HG02884 (cell line): ENCODE results near the gene DUSP2.

Experiments
- ATAC-seq: cut with Tn5 transposase; IDR thresholded peaks from one replicate; pipeline ENCODE4 v1.9.1; 2021; ENCODE audit warnings: mild to moderate bottlenecking, moderate library complexity; ENCODE audit not compliant: unreplicated experiment

DUSP2 gene

DNA sequence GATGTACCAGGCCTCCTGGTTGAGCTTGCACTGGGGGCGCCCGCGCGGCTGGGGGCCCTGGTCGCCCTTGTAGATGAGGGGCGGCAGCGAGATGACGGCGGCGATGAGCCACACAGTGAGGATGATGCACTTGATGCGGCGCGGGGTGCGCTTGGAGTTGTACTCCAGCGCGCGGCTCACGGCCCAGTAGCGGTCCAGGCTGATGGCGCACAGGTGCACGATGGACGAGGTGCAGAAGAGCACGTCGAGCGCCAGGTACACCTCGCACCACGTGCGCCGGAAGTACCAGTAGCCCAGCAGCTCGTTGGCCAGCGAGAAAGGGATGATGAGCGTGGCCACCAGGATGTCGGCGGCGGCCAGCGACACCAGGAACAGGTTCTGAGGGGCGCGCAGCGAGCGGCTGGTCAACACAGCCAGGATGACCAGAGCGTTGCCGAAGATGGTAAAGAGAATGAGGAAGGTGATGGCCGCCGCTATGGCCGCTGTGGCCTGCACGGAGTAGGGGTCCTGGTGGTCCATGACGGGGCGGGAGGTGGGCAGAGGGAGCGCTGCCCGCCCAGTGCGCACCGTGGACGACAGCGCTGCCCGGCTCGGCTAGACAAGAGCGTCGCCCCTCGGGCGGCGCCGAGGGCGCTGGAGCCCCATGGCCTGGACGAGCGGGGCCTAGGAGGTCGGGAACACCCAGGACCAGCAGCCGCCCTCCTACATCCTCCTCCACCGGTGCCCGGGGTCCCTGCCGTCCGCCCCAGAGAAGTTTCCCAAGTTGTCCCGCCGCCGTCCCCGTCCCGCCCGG is 29.4 kb downstream of the DUSP2 start:
- no peak for ATAC-seq

DNA sequence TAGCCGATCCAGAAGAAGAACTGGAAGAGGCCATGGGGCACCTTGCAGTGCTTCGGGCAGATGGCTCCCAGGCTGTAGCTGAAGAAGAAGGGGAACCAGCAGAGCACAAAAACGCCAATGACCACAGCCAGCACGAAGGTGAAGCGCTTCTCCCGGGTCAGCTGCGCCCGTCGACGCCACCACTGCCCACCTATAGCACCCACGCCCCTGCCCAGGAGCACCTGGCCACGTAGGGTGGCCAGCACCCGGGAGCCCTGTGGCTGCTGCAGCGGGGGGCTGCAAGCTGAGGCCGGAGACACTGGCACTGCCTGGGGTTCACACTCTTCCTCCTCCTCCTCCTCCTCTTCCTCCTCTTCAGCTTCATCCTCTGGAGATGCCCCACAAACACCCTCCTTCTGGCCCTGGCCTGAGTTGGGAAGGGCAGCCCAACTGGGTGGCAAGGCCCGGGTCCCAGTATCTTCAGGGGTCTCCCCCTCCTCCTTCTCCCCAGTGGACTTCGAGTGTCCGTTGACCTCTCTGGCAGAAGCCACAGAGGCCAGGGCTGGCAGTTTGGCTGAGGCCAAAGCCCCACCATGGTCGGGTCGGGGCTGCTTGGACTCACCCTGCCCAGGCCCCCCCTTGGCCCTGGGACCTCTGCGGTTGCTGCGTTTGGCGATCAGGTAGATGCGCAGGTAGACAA is 30.2 kb downstream of the DUSP2 start:
- ATAC-seq = no peak

DNA sequence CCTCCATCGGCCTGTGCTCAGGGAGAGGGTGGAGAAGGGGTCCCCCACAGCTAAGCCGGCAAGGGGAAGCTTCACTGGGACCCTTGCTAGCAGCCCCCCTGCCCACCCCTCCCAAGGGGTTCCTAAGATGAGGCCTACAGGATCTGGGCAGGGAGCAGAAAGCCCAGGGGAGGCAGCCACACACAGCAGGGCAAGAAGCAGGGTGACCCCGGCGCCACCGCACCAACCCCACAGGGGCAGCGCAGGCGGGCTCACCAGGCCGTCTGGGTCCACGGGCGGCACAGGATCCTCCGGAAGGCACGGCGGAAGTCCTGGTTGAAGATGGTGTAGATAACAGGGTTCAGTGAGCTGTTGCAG is 30.7 kb downstream of the DUSP2 start:
- ATAC-seq = no peak

DNA sequence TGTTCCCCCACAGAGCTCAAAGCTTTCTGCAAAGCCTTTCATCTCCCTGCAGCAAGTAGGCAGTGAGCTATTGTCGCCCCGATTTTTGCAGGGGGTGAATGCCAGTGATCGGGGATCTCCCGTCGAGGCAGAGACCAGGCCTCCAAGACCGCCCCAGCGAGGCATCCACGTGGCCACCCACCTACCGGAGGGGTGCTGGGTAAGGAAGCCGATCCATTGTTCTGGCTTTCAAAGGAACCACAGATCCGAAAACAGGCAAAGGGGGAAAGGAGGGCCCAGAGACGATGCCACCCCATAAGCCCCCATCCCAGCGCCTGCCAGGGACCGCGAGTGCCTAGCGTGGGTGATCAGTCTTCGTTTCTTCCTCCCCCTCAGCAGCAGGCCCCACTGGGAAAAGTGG is 31.3 kb downstream of the DUSP2 start:
- ATAC-seq = no peak

DNA sequence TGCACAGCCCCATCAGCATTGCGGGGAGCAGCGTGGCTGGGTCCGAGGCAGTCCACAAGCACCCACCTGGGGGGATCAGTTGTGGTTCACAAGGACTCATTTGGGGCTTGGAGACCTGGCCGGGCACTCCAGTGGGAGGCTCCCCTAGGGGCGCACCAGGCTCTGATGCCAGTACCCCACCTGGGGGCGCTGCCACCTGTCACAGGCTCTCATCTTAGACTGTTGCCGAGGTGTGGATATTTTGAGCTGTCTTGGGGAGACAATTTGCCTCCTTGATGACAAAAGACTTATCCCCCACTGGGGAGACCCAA is 31.9 kb downstream of the DUSP2 start:
- no peak for ATAC-seq

DNA sequence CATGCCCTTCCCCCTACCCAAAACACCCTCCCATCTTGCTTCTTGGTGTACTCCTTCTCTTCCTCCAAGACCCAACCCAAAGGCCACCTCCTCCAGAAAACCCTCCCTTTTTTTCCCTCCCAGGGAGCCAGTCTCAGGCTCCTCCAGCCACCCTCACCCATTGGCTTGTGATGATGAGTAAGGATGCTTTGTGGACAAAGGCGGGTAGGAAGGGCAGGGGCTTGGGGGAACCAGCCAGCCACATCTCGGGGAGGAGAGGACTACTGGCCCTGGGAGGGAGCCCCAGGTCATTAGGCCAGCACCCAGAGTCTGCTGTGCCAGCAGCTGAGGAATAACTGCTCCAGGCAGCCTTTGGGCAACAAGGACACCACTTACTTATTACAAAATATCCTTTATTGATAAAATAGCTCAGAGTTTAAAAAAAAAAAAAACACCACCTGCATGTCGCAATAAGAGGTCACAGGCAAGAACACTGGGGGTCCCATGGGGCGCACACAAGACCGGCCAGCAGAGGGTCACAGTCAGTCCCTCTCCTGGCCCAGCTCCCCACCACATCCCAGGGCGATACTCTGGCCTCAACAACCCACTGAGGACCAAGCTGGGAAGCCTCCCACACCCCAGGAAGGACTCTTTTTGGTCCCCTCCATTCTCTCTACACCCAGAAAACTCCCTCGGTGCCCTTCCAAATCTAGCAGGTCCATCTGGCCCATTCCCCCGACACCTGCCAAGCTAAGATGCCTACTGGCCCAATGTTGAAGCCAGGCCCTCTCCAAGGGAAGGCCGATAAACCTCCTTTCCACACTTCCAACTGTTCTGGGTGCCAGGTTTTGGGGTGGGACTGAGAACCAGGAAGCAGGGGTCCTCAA is 32.5 kb downstream of the DUSP2 start:
- no peak for ATAC-seq

DNA sequence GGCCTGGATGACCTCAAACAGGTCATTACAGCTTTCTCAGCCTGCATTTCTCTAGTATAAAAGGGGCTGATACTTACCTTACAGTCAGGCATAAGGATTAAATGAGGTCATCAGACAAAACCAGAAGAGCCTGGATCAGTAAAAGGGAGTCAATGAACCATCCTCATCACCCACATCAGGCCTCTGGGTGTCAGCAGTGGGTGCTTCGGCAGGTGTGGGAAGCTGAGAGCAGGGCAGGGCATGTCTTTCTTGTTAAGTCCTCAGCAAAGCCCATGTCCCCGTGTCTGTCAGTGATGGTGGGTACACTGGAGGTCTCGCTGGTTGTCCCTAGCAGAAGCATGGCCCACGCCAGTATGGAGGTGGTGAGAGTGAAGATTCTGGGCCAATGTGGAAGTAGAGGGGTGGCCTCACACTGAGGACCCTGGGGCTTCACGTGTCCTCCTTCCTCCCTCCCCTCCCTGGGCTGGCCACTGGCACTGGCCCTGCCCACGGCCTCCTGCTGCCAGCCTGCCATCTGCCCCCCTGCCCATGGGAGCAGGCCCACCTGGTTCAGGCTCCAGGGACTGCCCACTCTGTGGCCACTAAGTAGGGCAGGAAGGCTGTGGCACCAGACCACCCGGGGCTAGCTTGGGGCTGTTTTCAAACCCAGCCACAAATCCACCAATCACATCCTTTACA is 33.3 kb downstream of the DUSP2 start:
- ATAC-seq = no peak

DNA sequence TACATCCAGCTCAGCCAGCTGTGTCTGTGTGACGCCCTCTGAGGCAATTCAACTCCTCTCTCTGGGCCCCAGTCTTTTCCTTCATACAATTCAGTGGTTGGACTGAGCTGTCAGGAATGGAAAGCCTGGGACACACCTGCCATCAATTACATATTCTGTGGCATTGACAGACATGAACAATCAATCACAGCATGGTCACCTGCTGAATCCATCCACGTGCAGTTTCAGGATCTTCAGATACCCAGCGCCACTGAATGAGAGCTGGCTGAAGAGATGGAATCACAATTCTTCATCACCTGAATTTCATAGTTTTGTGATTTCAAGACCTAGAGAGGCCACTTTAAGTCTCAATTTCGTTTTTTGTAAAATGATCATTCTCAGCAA is 34.0 kb downstream of the DUSP2 start:
- no peak for ATAC-seq

DNA sequence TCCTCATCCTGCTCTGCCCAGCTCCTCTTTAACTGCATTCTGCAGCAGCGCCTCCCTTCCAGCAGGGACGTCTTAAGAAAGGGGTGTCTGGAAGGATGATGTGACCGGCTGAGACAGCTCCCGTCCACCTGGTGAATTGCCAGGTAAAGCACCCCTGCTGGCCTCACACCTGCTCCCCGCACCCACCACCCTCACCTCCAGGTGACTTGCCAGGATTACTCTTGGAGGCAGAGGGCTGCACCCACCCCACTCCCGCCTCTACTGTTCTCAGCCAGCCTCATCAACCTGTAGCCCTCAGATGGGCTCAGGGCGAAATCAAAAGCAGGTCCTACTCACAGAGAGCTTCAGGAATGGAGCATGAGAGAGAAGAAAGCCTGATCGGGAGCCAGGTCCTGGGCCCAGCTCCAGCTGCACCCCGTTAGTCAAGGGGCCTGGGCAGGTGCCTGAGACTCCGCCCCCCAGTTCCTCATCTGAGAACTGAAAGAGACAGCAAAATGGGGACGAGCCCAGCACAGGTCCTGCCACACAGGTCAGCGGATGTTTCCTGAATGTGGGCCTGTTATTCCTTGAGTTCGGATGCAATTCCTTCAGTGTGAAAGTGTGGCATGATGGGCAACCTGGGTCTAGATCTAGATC is 34.5 kb downstream of the DUSP2 start:
- ATAC-seq = no peak

DNA sequence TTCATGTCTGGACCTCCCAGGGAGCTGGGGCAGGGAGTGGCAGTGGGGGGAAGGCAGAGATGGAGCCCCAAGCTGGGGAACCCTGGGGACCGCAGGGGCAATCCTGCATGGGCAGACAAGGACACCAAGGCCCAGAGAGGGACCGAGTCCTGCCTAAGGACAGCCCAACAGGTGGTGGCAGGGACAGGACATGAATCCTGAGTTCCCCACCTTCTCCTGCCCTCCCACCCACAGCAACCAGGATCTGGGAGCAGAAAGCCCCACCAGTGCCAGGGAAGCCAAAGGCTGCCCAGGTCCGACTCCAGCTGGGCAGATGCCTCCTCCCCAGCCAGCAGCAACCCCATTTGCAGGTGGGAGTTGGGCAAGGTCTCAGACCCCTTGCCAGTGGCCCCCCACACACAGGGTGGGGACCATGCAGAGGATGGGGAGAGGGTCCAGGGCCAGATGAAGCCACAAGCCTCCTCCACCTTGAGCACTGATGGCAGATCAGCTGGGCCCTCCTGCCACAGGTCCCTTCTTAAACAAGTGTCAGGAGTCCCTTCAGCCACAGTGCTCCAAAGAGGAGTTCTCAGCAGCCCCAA is 35.2 kb downstream of the DUSP2 start:
- ATAC-seq = no peak

DNA sequence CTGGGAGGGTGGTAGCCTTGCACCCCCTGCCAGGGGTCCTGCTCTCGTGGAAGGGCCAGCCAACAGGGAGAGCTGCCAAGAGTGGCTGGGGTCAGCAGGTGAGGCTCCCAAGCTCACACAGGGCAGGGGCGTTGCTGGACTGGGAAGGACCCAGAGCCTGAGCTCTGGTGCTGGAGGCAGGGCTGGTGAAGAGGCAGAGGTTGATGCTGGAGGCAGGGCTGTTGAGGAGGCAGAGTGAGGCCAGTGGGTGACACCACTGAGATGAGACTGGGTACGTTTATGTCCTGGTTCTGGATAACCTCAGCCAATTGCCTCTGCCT is 35.9 kb downstream of the DUSP2 start:
- no peak for ATAC-seq

DNA sequence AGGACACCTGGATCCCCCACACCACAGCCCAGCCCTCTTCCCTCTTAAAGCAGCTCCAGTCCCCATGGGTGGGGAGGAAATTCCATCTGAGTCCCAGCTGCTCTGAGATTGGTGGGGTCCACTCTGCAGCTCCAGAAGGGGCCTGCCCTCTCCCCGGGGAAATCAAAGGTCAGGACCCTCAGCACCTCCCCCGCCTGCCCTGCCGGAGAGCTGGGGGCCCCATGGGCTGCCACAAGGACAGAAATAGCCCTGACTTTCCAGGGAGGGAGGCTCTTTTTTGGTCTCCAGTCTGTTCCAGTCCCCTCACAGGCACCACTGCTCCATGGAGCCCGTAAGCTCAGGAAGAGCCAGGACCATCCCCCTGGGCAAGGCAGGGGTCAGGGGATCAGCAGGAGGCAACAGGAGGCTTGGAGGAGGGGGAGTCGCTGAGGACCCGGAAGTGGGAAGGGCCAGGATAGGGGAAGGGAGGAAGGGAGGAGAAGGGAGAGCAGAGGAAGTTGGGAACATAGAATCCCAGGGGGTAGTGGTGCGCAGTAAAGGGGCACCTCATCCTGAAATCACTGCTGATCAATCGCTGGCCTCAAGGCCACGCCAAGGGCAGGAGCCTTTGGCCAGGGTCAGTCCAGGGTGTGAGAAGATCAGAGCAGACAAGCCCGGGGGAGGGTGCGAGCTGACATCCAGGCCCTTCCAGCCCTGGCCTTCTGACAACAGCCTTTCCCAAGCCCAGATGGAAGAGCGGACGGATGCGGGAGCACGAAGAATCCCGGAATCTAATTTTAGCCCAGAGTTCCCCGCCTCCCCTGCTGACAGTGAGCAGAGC is 36.5 kb downstream of the DUSP2 start:
- ATAC-seq = no peak

DNA sequence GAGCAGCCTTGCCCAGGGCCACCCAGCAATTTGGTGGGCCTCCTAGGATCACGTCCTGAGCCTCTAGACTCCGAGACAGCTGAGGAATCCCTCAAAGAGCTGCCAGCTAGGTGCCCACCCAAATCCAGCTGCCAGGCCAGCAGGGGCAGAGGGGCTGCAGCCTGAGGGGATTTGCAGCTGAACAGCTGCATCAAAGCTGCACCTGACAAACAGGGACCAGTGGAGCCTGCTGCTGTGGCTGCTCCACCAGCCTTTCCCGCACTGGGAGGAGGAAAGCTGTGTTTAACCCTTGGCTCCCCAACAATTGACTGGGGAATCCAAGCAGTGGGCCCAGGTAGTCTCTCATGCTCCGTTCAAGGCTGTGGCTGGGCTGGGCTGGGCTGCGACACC is 37.1 kb downstream of the DUSP2 start:
- no peak for ATAC-seq

DNA sequence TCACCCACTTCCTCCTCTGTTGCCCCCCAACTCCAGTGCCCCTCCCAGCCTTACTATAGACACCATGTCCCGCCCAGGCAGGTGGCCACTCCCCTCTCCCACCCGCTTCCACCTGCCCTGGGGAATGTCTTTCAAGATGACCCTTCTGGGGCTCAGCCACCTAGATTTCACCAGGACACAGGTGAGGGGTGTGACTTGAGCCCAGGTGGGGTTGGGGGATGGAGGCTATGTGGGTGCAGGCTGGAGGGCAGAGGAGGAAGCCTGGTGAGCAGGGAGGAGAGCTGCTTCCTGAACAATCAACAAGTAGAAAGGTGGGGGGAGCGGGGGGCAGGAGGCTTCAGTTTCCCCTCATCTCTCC is 37.6 kb downstream of the DUSP2 start:
- ATAC-seq = no peak

DNA sequence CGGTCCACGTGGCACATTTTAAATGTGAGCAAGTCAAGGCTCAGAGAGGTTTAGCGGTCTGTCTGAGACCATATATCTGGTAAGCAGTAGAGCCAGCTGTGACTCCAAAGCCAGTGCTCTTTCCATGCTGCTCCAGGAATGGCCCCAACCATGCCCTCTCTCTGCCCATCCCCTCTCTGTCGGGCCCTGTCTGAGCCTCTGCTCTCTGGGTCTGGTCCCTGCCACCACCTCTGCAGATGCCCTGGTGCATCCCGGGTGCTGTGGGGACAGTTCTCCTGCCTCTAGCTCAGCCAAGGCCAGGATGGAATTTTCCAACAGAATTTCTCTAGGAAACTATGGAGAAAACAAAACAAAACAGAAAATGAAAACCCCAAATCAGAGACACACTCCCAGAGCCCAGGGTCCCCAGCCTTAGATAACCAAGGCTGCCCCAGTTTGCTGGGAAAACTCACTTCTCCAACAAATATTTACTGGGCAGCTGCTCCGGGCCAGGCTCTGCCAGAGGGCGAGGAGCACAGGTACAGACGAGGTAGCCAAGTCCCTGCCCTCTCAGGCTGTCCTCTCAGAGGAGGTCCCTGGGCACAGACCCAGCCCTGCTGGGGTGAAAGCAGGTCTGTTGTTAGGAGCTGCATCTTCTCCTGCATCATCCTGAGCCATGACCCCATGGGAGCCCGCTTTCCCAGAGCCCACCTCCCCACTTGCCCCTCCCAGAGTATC is 38.1 kb downstream of the DUSP2 start:
- no peak for ATAC-seq

DNA sequence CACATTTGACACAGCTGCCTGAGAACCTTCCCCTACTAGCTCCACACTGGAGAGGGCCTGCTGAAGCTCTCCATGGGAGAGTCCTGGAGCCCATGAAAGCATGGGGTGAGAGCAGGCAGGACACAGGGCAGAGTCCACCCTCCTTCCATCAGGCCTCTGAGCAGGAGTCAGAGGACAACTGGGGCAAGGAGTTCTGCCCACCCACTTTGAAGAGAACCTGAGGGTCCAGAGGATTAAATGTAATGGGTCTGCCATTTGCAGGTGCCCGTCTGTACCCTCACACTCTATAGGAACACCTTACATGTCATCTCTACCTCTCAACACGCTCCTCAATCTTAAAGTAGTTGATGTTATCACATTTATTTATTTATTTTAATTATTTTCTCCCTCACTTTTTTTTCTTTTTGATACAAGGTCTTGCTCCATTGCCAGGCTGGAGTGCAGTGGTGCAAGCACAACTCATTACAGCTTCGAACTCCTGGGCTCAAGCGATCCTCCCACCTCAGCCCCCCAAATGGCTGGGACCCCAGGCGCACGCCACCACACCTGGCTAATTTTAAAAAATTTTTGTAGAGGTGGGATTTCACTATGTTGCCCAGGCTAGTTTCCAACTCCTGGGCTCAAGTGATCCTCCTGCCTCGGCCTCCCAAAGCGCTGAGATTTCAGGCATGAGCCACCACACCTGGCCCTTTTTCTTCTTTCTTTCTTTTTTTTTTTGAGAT is 39.1 kb downstream of the DUSP2 start:
- ATAC-seq = no peak

DNA sequence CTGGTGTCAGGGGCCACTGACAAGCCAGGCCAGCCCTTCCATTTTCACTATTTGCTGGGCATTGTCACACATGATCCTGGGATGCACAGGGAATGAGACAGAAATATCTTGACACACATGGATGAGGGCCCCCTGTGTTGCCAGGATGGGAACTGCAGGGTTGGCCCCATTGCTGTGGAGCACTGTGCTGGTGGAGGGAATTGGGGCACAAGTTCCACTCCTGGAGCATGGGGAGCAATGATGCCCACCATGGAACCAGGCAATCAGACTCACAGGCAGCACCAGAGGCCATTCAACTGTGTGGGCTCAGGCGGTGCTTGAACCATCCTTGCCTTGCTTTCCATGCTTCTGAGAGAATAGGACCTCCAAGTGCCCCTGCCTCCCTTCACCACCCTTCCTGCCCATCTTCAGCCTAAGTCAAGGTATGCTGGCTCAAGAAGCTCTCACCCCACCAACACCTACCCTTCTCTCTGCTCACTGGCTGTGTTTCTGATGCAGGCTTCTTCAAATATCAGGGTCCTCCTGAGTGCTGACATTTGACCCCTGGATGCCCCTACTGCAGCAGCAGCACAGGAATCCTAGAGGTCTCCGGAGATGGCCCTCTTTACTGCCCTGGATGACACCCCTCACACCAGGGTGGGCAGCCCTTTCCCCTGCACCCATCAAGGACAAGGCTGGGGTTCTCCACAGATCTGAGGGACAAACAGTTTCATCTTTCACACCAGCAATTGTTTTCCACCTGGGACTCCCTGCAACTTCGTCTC is 39.9 kb downstream of the DUSP2 start:
- ATAC-seq = no peak

DNA sequence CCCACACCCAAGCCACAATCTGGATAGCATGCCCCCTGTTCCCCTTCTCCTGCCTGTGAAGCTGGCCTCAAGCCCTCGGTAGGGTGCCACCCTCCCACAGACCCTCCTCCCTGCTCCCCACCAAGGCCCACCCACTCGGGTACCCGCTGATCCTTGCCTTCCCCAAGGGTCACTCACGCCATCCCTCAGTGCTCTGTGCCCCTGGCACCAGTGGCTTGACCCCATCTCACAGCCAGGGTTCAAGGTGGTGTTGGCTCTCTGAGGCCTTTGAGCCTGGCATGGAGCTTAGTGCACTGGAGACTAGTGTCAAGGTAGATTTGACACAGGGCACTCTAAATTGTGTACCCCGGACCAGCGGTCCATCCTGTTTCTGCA is 40.8 kb downstream of the DUSP2 start:
- no peak for ATAC-seq
